ENCODE data around the gene ZNF560. TPM values are rescaled to one million over a fixed set of nuclear protein-coding genes. Genes with fewer than 3 reads are reported as not detected.
"Not testable (repeated sequence)": the region's sequence is repeated elsewhere in the genome, so short reads cannot be mapped to it uniquely, and the experiment has no call there.

ZNF560 gene
- not detected in 2 replicates for total RNA-seq

DNA sequence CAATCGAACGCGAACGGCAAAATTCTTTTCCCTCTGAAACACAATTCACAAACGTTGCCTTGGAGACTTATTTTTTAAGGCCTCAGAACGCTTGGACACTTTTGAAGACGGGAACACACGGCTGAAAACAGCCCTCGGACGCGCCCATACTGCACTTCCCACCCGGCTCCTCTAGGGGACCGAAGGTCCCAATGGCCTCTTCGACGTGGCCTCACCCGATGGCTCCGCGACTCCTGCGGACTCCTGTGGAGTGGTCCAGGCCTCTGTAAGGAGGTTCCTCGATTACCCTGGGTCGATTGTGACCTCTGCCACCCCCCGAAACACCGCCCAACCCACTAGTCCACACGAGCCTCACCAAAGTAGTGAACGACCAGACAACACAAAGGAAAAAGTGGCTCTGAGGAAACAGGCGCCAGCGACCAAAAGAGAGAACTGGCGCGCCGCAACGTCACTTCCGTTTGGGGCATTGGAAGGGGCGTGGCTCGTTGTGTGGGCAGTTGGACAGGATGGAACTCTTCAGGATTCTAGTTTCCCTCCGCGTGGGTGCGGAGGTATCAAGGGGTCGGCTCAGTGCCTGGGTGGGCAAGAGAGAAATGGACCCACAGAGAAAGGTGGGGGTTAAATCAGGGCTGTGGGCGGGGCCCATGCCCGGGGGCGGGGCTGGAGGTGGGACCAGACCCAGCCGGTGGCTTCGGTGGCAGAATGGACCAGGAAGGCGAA is at the start of gene ZNF560:
Gene ZNF560 (minus strand): TSS at position 434 of the 720 bp plus-strand sequence. CDS start 23,303 bp downstream, outside the sequence.
- intact Hi-C loops (cut with micrococcal nuclease) = no loop called here

DNA sequence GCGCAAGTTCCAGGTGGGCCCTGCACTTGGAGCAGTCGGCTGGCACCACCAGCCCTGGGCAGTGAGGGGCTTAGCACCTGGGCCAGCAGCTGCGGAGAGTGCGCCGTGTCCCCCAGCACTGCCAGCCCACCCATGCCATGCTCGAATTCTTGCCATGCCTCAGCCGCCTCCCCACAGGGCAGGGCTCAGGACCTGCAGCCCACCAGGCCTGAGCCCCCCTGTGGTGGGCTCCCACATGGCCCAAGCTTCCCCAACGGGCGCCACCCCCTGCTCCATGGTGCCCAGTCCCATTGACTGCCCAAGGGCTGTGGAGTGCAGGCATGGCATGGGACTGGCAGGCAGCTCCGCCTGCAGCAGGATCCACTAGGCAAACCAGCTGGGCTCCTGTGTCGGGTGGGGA is 49.5 kb upstream of the ZNF560 start:
- intact Hi-C loops (cut with micrococcal nuclease) = no loop called here

DNA sequence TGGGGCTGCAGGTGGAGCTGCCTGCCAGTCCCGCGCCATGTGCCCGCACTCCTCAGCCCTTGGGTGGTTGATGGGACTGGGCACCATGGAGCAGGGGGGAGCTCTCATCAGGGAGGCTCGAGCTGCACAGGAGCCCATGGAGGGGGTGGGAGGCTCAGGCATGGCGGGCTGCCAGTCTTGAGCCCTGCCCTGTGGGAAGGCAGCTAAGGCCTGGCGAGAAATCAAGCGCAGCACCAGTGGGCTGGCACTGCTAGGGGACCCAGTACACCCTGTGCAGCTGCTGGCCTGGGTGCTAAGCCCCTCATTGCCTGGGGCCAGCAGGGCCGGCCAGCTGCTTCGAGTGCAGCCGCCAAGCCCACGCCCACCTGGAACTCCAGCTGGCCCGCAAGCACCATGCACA is 42.9 kb upstream of the ZNF560 start:
- intact Hi-C loops (cut with micrococcal nuclease) = not testable (repeated sequence)

DNA sequence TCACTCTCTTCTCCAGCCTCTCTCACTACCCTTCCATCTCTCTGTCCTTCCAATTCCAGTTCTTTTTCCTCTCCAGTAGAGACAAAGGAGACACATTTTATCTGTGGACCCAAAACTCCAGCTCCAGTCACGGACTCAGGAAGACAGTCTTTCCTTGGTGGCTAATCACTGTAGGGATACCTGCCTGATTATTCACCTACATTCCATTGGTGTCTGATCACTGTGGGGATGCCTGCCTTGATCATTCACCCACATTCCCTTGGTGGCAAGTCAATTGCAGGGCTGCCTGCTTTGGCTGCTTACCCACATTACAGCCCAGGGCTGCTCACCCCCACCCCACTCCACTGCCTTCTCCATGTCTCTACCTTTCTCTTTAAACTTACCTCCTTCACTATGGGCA is 41.5 kb upstream of the ZNF560 start:
- intact Hi-C loops (cut with micrococcal nuclease) = loop anchor here (2.0 to 5.0 kb wide), 2 partner anchors 29 to 252 kb away; no protein-coding TSS in a partner anchor

DNA sequence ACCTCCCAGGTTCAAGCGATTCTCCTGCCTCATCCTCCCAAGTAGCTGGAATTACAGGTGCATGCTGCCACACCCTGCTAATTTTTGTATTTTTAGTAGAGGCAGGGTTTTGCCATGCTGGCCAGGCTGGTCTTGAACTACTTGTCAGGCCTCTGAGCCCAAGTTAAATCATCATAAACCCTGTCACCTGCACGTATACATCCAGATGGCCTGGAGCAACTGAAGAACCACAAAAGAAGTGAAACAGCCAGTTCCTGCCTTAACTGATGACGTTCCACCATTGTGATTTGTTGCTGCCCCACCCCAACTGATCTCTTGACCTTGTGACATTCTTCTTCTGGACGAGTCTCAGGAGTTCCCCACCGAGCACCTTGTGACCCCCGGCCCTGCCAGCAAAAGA is 40.8 kb upstream of the ZNF560 start:
- intact Hi-C loops (cut with micrococcal nuclease) = loop anchor here (2.0 to 5.0 kb wide), 2 partner anchors 30 to 253 kb away; no protein-coding TSS in a partner anchor

DNA sequence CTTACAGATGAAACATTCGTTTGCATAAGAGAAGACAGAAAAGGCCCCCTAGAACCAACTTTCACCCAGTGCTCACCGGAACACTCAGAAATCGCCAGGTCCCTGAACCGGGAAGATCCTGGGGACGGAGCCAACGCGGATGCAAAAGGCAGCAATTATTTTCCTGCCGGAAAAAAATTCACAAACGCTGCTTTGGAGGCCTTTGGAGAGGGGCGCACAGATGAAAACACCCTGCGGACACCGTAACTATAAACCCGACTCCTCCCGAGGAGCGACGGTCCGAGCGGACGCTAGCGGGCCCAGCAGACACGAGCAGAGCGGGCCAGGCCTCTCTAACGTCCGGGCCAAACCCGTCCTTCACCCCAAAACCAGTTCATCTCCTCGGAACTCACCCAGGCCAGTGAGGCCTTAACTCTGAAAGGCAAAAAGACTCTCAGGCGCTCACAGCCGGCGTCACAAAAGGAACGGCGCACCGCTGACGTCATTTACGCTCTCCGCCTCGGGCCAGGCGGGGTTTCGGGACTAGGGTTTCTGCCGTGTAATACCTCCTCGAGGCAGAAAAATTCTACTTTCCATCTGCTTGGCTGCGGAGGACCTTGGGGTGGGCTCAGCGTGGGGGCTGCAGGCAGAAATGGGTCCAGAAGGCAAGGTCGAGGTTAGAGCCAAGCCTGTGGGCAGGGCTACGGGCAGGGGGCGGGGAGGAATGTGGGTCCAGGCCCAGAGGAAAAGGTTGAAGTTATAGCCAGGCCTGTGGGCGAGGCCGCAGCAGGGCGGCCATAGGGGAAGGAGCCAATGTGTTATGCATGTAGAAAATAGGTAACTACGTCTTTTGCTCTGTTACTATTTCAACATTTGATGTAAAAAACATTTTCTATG is 40.0 kb upstream of the ZNF560 start, which contains the start of gene ZNF426:
Gene ZNF426 (minus strand): TSS at position 463 of the 876 bp plus-strand sequence. CDS start 2,413 bp downstream, outside the sequence.
- intact Hi-C loops (cut with micrococcal nuclease) = loop anchor here (1.0 to 5.0 kb wide), 9 partner anchors 30 to 398 kb away; partner anchors contain the start of genes ZNF121, ZNF266, ZNF317 and ZNF559

DNA sequence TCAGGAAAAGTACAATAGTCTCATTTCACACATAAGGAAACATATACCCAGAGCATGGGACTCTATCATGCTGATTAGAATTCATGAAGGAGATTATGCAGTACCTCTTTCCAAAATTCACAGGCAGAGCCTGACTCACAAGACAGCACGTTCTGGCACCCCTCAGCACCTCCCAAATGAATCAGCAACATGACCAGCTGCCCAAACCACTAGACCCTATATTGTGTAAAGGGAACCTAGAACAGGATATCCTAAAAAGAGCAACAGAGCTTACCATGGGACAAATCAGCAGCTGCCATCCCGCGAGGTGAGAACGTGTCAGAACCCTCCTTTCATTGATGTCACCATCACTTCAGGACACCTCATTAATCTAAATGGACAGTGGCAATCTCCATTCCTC is 37.5 kb upstream of the ZNF560 start:
- intact Hi-C loops (cut with micrococcal nuclease) = loop anchor here (5.0 kb wide), 1 partner anchor 256 kb away; no protein-coding TSS in a partner anchor

DNA sequence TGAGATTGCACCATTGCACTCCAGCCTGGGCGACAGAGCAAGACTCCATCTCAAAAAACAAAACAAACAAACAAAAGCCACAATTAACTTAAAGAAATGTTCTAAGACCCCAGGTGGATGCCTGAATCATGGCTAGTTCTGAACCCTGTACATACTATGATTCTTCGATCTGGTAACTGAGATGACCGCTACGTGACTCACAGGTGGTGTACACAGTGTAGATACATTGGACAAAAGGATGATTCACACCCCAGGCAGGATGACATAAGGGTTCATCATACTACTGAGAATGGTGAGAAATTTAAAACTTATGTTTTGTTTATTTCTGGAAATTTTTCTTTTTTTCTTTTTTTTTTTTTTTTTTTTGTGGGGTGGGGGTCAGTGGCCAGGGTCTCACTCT is 33.5 kb upstream of the ZNF560 start:
- intact Hi-C loops (cut with micrococcal nuclease) = no loop called here

DNA sequence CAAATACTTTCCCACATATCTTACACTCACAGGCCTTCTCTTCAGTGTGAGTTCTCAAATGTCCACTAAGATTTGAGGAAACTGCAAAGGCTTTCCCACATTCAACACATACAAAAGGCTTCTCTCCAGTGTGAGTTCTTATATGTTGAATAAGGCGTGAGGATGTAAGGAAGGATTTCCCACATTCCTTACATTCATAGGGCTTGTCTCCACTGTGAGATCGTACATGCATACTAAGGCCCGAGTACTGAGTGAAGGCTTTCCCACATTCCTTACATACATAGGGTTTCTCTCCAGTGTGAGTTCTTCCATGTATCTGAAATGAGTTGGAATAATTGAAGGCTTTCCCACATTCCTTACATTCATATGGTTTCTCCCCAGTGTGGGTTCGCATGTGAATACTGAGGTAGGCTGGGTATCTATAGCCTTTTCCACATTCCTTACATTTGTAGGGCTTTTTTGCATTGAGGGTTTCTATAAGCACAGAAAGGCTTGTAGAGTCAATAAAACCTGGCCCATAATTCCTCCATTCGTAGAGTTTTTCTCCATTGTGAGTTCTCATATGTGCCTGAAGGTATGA is 30.4 kb upstream of the ZNF560 start:
- intact Hi-C loops (cut with micrococcal nuclease) = no loop called here

DNA sequence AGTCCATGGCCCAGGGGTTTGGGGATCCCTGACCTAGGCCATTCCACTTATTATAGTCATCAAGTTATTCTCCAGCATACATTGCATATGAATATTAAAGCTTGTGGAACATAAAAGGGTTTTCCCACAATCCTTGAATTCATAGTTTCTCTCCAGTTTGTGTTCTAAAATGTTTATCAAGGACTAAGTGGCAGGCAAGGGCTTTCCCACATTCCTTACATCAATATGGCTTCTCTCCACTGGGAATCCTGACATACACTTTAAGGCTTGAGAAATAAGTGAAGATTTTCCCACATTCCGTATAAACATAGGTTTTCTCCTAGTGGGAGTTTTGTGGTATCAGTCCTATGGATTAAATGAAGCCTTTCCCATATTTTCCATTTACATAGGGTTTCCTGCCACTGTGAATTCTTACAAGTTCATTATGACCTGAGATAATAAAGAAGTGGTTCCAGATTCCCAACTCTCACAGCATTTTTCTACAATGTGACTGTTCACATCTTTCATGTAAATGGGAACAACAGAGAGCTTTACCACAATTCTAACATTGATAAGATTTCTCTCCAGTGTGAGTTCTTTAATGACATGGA is 25.6 kb upstream of the ZNF560 start:
- intact Hi-C loops (cut with micrococcal nuclease) = no loop called here

DNA sequence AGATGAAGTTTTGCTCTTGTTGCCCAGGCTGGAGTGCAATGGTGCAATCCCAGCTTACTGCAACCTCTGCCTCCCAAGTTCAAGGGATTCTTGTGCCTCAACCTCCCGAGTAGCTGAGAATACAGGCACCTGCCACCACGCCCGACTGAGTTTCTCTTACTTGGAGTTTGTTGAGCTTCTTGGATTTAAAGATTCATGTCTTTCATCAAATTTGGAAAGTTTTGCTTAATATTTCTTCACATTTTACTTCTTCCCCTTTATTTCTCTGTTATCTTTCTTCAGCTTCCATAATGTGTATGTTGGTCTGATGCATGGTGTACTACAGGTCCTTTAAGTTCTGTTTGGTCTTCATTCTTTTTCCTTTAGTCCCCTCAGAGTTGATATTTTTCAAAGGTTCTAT is 8.9 kb upstream of the ZNF560 start:
- intact Hi-C loops (cut with micrococcal nuclease) = no loop called here

DNA sequence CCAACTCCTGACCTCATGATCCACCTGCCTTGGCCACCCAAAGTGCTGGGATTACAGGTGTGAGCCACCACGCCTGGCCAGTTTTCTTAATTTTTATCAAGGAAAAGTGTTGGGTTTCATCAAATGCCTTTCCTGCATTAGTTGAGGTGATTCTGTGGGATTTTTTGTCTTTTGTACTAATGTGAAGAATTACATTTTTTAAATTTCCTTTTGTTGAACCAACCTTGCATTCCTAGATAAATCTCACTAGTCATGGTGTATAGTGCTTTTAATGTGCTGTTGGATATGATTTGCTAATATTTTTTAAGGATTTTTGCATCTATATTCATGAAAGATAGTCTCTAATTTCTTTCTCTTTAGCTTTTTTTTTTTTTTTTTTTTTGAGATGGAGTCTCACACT is 2.4 kb upstream of the ZNF560 start:
- intact Hi-C loops (cut with micrococcal nuclease) = no loop called here

DNA sequence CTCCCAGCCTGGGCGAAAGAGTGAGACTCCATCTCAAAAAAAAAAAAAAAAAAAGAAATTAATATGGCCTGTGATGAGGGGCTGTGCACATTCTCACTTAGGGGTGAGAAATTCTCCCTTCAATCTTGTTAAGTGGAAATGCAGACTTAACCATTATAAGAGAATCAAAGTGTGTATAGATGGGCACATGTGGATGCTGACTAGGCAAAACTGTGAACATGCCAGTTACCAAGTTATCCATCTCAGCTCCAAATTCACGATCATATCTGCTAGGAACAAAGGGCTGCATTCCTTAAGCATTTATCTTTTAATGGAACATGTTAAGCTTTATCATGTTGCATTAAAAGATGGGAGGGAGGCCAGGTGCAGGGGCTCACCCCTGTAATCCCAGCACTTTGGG is 4.3 kb downstream of the ZNF560 start:
- intact Hi-C loops (cut with micrococcal nuclease) = no loop called here

DNA sequence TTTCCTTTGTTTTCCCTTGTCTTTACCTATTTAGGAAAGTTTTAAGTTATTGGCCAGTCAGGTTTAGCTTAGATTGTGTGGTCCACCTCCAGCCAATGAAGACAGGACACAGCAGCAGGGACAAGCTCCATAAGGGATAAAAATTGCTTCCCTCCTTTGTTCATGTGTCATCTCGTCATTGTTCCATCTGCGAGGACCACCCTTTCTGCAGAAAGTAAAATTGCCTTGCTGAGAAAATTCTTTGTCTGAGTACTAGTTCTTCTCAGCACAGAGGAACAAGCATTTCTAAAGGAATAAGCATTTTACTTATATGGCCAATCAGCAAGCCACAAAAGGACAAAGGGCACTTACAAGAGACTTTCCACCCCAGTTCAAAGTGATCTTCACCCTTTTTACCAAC is 11.4 kb downstream of the ZNF560 start:
- intact Hi-C loops (cut with micrococcal nuclease) = no loop called here

DNA sequence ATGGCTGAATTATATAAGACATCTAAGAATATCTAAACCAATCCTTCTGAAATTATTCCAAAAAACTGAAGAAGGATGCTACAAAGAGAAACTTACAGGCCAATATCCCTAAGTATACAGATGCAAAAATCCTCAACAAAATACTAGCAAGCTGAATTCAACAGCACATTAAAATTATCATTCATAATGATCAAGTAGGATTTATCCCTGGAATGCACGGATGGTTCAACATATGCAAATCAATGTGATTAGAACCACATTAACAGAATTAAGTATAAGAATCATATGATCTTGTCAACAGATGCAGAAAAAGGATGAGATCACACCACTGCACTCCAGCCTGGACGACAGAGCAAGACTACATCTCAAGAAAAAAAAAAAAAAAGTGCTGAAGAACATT is 13.3 kb downstream of the ZNF560 start:
- intact Hi-C loops (cut with micrococcal nuclease) = no loop called here

DNA sequence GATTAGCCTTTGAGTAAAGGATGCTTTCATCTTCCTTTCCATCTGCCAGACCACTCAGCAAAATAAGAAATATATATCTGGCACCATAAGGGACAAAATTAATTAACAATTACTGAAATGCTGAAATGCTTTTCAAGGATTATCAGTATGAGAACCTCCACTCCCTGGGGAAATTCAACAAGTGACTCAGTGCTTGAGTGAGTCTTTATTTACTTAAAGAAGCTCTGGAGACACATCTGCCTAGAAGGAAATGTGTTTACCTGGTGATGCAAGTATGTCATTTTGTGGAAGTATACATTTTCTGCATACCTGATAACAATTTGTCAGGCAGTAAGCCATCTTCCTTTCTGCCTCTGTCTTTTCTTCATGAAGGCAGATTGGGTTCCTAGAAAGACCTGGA is 23.4 kb downstream of the ZNF560 start:
- intact Hi-C loops (cut with micrococcal nuclease) = no loop called here

DNA sequence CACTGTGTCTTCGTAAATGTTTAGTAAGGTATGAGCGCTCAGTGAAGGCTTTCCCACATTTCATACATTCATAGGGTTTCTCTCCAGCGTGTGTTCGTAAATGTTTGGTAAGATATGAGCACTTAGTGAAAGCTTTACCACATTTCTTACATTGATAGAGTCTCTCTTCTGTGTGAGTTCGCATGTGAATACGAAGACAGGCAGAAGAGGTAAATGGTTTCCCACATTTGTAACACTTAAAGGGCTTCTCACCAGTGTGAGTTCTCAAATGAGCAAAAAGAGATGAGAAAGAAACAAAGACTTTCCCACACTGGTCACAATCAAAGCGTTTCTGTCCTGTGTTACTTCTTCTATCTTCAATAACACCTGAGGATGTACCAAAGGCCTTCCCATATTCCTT is 31.3 kb downstream of the ZNF560 start:
- intact Hi-C loops (cut with micrococcal nuclease) = no loop called here

DNA sequence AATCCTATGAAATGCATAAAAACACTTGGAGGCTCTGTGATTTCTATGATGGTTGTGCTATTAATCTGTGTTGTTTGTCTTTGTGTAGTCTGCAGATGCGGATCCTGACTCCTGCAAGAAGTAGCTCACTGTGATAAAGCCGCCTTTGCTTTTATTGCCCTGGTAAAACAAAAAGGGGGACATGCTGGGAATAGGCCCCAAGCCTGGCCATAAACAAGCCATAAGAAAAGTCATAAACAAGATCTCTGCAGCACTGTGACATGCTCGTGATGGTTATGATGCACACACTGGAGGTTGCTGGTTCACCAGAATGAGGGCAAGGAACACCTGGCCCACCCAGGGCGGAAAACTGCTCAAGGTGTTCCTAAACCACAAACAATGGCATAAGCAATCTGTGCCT is 36.5 kb downstream of the ZNF560 start:
- intact Hi-C loops (cut with micrococcal nuclease) = no loop called here

DNA sequence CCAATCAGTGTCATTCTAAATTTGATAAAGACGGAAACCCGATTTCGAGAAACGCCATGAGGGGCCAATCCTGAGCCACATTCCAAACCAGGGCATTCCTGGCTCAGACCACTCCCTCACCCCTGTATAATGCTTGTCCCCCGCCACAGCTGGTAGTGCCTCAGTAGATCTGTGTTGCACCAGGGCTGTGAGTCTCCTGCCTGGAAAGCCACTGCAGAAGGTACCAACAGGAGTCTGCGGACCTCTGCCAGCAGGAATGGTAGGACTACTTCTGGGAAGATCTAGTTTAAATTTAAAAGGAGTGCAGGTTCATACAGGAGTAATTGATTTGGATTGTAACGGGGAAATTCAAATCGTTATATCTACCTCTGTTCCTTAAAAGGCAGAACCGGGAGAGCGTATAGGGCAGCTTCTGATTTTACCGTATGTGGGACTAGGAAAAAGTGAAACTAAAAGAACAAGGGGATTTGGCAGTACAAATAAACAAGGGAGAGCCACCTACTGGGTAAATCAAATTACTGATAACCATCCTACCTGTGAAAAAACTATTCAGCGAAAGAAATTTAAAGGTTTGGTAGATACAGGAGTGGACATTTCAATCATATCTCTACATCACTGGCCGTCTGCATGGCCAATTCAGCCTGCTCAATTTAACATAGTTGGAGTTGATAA is 42.3 kb downstream of the ZNF560 start:
- intact Hi-C loops (cut with micrococcal nuclease) = no loop called here

DNA sequence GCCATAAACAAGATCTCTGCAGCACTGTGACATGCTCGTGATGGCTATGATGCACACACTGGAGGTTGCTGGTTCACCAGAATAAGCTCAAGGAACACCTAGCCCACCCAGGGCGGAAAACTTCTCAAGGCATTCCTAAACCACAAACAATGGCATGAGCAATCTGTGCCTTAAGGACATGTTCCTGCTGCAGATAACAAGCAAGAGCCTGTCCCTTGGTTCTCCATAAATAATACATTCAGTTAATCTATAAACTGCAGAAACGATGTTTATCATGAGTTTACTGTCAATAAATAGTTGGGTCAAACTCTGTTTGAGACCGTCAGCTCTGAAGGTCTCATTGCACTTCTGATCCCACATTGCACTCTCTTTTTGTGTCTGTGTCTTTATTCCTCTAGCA is 44.5 kb downstream of the ZNF560 start:
- intact Hi-C loops (cut with micrococcal nuclease) = no loop called here

DNA sequence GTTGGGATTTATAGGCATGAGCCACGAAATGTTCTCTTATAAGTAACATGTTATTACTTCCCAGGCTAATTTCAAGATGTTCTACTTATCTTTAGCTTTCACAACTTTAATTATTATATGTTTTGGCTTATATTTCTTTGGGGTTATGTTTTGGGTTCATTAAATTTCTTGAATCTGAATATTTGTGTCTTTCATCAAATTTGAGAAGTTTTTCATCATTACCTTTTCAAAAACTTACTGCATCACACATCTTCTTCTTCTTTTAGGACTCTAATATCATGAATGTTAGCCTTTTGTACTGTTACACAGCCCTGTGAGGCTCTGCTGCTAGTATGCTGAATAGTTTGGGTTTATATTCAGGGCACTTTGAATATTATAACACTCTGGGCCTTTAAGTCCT is 53.4 kb downstream of the ZNF560 start:
- intact Hi-C loops (cut with micrococcal nuclease) = no loop called here

Measured in T-helper 1 cell treated with Interleukin-12 subunit alpha and Interleukin-12 subunit beta and Interleukin-4 antibody, amounts not matched to agents 30 ng/mL and 1 ng/mL, for 36 hours (primary cell).